Endothelial cell of umbilical vein (primary cell): Measurements from ENCODE around the gene GNAS. TPM values are rescaled to one million over a fixed set of nuclear protein-coding genes. Genes with fewer than 3 reads are reported as not detected.

Experiments used
- BruUV-seq: library from RNA; stranded (reverse); fragments of 400-500 nt; replicated peaks from 2 replicates; lab custom pipeline; 2021; lab: Mats Ljungman, UMichigan
- CTCF ChIA-PET: fragments of 300-600, 350-600 bp; sonication (Branson Sonifier 250); formaldehyde crosslinking; loops from one replicate; lab custom pipeline; 2021; ENCODE audit warnings: antibody characterized with exemption, inconsistent platforms; lab: Charles Lee
- POLR2A ChIA-PET: fragments of 300-600, 350-600 bp; sonication (Branson Sonifier 250); formaldehyde crosslinking; loops from one replicate; lab custom pipeline; 2021; ENCODE audit warnings: antibody characterized with exemption, inconsistent platforms; lab: Charles Lee
- DNase-seq: peaks from one replicate; pipeline ENCODE4 v3.0.0-alpha.2; 2011; ENCODE audit warnings: low read depth, low spot score
- FAIRE-seq: peaks from 2 replicates; lab custom pipeline; 2011; peaks lifted over from hg19 to GRCh38; lab: Jason Lieb, UNC
- H2AFZ ChIP-seq: 2 replicates; pipeline ENCODE4 v1.6.0; 2012; ENCODE audit warnings: low read depth, low read length, control low read depth, inconsistent platforms
- H3K27ac ChIP-seq: 2 replicates; pipeline ENCODE4 v1.5.1; 2011; ENCODE audit warnings: low read depth, mild to moderate bottlenecking, control low read depth, low read length, moderate library complexity; ENCODE audit not compliant: insufficient read depth
- H3K27me3 ChIP-seq, 2 experiments: 2 replicates each; pipeline versions ENCODE4 v1.6.0 to v1.6.1; 2011; ENCODE audit warnings: low read length in 2 of 2, mixed read lengths in 1 of 2; ENCODE audit not compliant: control insufficient read depth in 2 of 2, insufficient read depth in 2 of 2
- H3K36me3 ChIP-seq, 2 experiments: 2 replicates in 1 of 2; 3 replicates in 1 of 2; pipeline ENCODE4 v1.5.1; 2011; ENCODE audit warnings: low read length in 2 of 2, mild to moderate bottlenecking in 1 of 2, moderate library complexity in 1 of 2; ENCODE audit not compliant: control insufficient read depth in 2 of 2, insufficient read depth in 2 of 2; ENCODE audit errors: extremely low read depth in 1 of 2
- H3K4me1 ChIP-seq: 3 replicates; pipeline ENCODE4 v1.5.1; 2011; ENCODE audit warnings: mild to moderate bottlenecking, low read length; ENCODE audit not compliant: control insufficient read depth, insufficient read depth; ENCODE audit errors: extremely low read depth
- H3K4me2 ChIP-seq: 2 replicates; pipeline ENCODE4 v1.6.1; 2011; ENCODE audit warnings: low read length, control low read depth, mixed read lengths; ENCODE audit not compliant: insufficient read depth
- H3K4me3 ChIP-seq, 3 experiments: fragments of 200-600 bp in 1 of 3; sonication (generic), shearing (Covaris generic) in 1 of 3; replicated peaks in 1 of 3; 2 replicates each; pipeline ENCODE4 v1.5.1; 2011 to 2016; ENCODE audit warnings: control low read depth in 3 of 3, low read length in 3 of 3, mild to moderate bottlenecking in 2 of 3, inconsistent platforms in 1 of 3, low read depth in 1 of 3, moderate library complexity in 1 of 3; ENCODE audit not compliant: insufficient read depth in 1 of 3
- H3K79me2 ChIP-seq: 2 replicates; pipeline ENCODE4 v1.6.0; 2012; ENCODE audit warnings: low read length, inconsistent platforms; ENCODE audit not compliant: control insufficient read depth, insufficient read depth
- H3K9ac ChIP-seq: replicated peaks from 2 replicates; pipeline ENCODE3; 2011; ENCODE audit warnings: low read length, control low read depth; ENCODE audit not compliant: insufficient read depth; ENCODE audit errors: extremely low read depth
- H3K9me1 ChIP-seq: replicated peaks from 3 replicates; pipeline ENCODE4 v1.6.0; 2011; ENCODE audit warnings: mild to moderate bottlenecking, low read length; ENCODE audit not compliant: control insufficient read depth, insufficient read depth; ENCODE audit errors: extremely low read depth
- H3K9me3 ChIP-seq: replicated peaks from 2 replicates; pipeline ENCODE4 v1.5.1; 2012; ENCODE audit warnings: low read length, inconsistent platforms; ENCODE audit not compliant: control insufficient read depth, insufficient read depth
- H4K20me1 ChIP-seq: replicated peaks from 2 replicates; pipeline ENCODE3; 2011; ENCODE audit warnings: mild to moderate bottlenecking, low read length; ENCODE audit not compliant: control insufficient read depth, insufficient read depth; ENCODE audit errors: extremely low read depth
- CTCF ChIP-seq, 2 donors: IDR thresholded peaks; 1 replicate in 1 of 2; 2 replicates in 1 of 2; pipeline ENCODE4 v1.5.1; 2011; ENCODE audit warnings: low read length in 2 of 2, mild to moderate bottlenecking in 2 of 2, moderate library complexity in 2 of 2, control low read depth in 1 of 2, inconsistent platforms in 1 of 2, low read depth in 1 of 2; ENCODE audit not compliant: insufficient read depth in 1 of 2; ENCODE audit errors: extremely low read depth in 1 of 2
- EZH2 ChIP-seq: IDR thresholded peaks from 2 replicates; pipeline ENCODE4 v1.6.1; 2012; ENCODE audit warnings: borderline replicate concordance, low read depth, mild to moderate bottlenecking, moderate library complexity, low read length, inconsistent platforms; ENCODE audit not compliant: severe bottlenecking
- FOS ChIP-seq: IDR thresholded peaks from 2 replicates; pipeline ENCODE4 v1.6.1; 2011; ENCODE audit warnings: mild to moderate bottlenecking, low read length, moderate library complexity, borderline replicate concordance; ENCODE audit not compliant: insufficient read depth
- GATA2 ChIP-seq: IDR thresholded peaks from 2 replicates; pipeline ENCODE4 v1.7.0; 2011; ENCODE audit warnings: low read depth, mild to moderate bottlenecking, moderate library complexity, mixed read lengths, low read length; ENCODE audit not compliant: insufficient read length, insufficient read depth
- MAX ChIP-seq: IDR thresholded peaks from 2 replicates; pipeline ENCODE4 v1.6.1; 2011; ENCODE audit not compliant: insufficient read depth, insufficient read length
- MYC ChIP-seq: IDR thresholded peaks from one replicate; pipeline ENCODE4 v1.6.1; 2011; ENCODE audit warnings: mild to moderate bottlenecking, low read depth, low read length
- dilution Hi-C: fragments of 300-500 bp; cut with MboI; formaldehyde crosslinking; loops from one replicate; pipeline ENCODE4 v1.15.0; 2019; ENCODE audit warnings: low sequenced_read_pairs; ENCODE audit not compliant: extremely low pct_ligation_motif_present
- intact Hi-C: fragments of 100-400 bp; cut with micrococcal nuclease; formaldehyde crosslinking; loops from one replicate; pipeline ENCODE4 v1.10.0; 2022
- polyA plus RNA-seq, 4 experiments: library from polyadenylated mRNA; depleted of rRNA in 3 of 4; stranded (reverse) in 3 of 4; unstranded in 1 of 4; fragments of >200 nt; gene quantifications; 2 replicates each; pipeline versions ENCODE4 v1.2.1 to v1.2.3, GENCODE V29; 2011 to 2012; ENCODE audit warnings: missing spikeins in 1 of 4
- total RNA-seq: library from RNA; stranded (reverse); gene quantifications from 2 replicates; pipeline ENCODE4 v1.2.3, GENCODE V29; 2021

Gene GNAS
- total and polyA plus RNA-seq, 2 donors (not counting 3 experiments of a cell fraction or from before 2014, with no cell fraction given): 1,141 to 1,882 TPM

- DNase-seq (no peak), FAIRE-seq (no peak)
- no peaks in the 10 kb centered on the region for H3K36me3 ChIP-seq
- no peak overlapping the region for H3K9ac ChIP-seq
- H4K20me1 ChIP-seq: no peaks in the 10 kb centered on the region
- no peaks in the 10 kb centered on the region for H3K79me2 ChIP-seq
- no peaks in the 10 kb centered on the region for H3K27me3 ChIP-seq
- no peak overlapping the region for H2AFZ ChIP-seq
- no TSS peak for BruUV-seq
- H3K4me2 ChIP-seq: no peak overlapping the region
- POLR2A ChIA-PET: no interaction called here
- dilution Hi-C loops: no loop called here
- H3K9me1 ChIP-seq: no peaks in the 10 kb centered on the region
- no peak overlapping the region for H3K4me3 ChIP-seq
- no peak overlapping the region for H3K27ac ChIP-seq
- CTCF ChIA-PET: no interaction called here
- H3K4me1 ChIP-seq: no peaks in the 10 kb centered on the region
- TF ChIP-seq CTCF (IDR thresholded peaks at IDR 0.05; ENCODE audit: extremely low read depth in 1 of 2, insufficient read depth in 1 of 2, low read depth in 1 of 2, low read length in 2 of 2): no peak
- no peak for TF ChIP-seq FOS
- TF ChIP-seq EZH2: no peak
- TF ChIP-seq GATA2: no peak
- TF ChIP-seq MYC: no peak
- no peak for TF ChIP-seq MAX
- no peaks in the 10 kb centered on the region for H3K9me3 ChIP-seq
- intact Hi-C loops: no loop called here
Observed at GRCh38 chr20:58810116-58810878, 42.2 kb upstream of the GNAS start.
